ENCODE measurements around the gene PPP2R3C. TPM values are rescaled to one million over a fixed set of nuclear protein-coding genes. Genes with fewer than 3 reads are reported as not detected.

The PPP2R3C gene
- total and polyA plus RNA-seq, 2 experiments from 2014 or later, result 25.7 to 41.2 TPM

- Histone ChIP-seq H3K27ac (no peak overlapping the region), H3F3A (ENCODE audit: insufficient read depth) (no peaks in the 10 kb centered on the region), H3K9me2 (ENCODE audit: insufficient read depth) (no peaks in the 10 kb centered on the region), H3K27me3 (replicated peaks; ENCODE audit: insufficient read depth) (no peaks in the 10 kb centered on the region), H3K4me2 (ENCODE audit: unreplicated experiment) (no peak overlapping the region), H3K4me1 (ENCODE audit: insufficient read depth) (no peaks in the 10 kb centered on the region), H4K20me1 (ENCODE audit: insufficient read depth) (no peaks in the 10 kb centered on the region), H3K79me2 (ENCODE audit: insufficient read depth) (peaks cover 32% of the 10 kb centered on the region), H3K36me3 (ENCODE audit: low read depth) (no peaks in the 10 kb centered on the region), H3K9ac (no peak overlapping the region), H2AFZ (no peak overlapping the region), H3K9me3 (ENCODE audit: low read depth) (no peaks in the 10 kb centered on the region), H3K4me3 (no peak overlapping the region)
- DNase-seq, result no peak
- TF ChIP-seq EZH2 (IDR thresholded peaks at IDR 0.05; ENCODE audit: insufficient read depth, poor library complexity, severe bottlenecking) (no peak), EZH2phosphoT487 (IDR thresholded peaks at IDR 0.05; ENCODE audit: insufficient read depth, low read depth) (no peak)
- WGBS, 2 experiments (ENCODE audit: low coverage in 1 of 2, low lambda C conversion rate in 2 of 2, missing lambda C conversion rate in 2 of 2), result 71 to 75% methylated on average over 5 of the region's 5 CpGs
- in situ Hi-C loops (cut with MboI), result loop anchor here (25.0 kb wide), 1 partner anchor 549 kb away; no protein-coding TSS in a partner anchor
Observed at GRCh38 chr14:35138585-35138984, 16.8 kb upstream of the PPP2R3C start.

GRCh38 chr14:35134329-35135123 is 12.7 kb upstream of the PPP2R3C start:
- Histone ChIP-seq H3F3A (ENCODE audit: insufficient read depth) (no peaks in the 10 kb centered on the region), H2AFZ (no peak overlapping the region), H4K20me1 (ENCODE audit: insufficient read depth) (no peaks in the 10 kb centered on the region), H3K4me2 (ENCODE audit: unreplicated experiment) (no peak overlapping the region), H3K4me3 (no peak overlapping the region), H3K9me3 (ENCODE audit: low read depth) (no peaks in the 10 kb centered on the region), H3K27me3 (replicated peaks; ENCODE audit: insufficient read depth) (no peaks in the 10 kb centered on the region), H3K36me3 (ENCODE audit: low read depth) (no peaks in the 10 kb centered on the region; the same call in none of the 2 replicates), H3K4me1 (ENCODE audit: insufficient read depth) (no peaks in the 10 kb centered on the region), H3K79me2 (ENCODE audit: insufficient read depth) (peaks cover 64% of the 10 kb centered on the region), H3K27ac (no peak overlapping the region), H3K9ac (no peak overlapping the region), H3K9me2 (ENCODE audit: insufficient read depth) (no peaks in the 10 kb centered on the region)
- no peak for DNase-seq
- 97% methylated on average over 4 of the region's 4 CpGs for WGBS, 2 experiments (ENCODE audit: low coverage in 1 of 2, low lambda C conversion rate in 2 of 2, missing lambda C conversion rate in 2 of 2)
- no peak for TF ChIP-seq EZH2phosphoT487 (IDR thresholded peaks at IDR 0.05; ENCODE audit: insufficient read depth, low read depth)
- no peak for TF ChIP-seq EZH2 (IDR thresholded peaks at IDR 0.05; ENCODE audit: insufficient read depth, poor library complexity, severe bottlenecking)
- in situ Hi-C loops (cut with MboI), result loop anchor here (25.0 kb wide), 1 partner anchor 553 kb away; no protein-coding TSS in a partner anchor

GRCh38 chr14:35133542-35134328 is 11.9 kb upstream of the PPP2R3C start:
- no peak overlapping the region for H3K4me3 ChIP-seq
- peaks cover 72% of the 10 kb centered on the region for H3K79me2 ChIP-seq (ENCODE audit: insufficient read depth)
- no peak overlapping the region for H3K27ac ChIP-seq
- TF ChIP-seq EZH2phosphoT487 (IDR thresholded peaks at IDR 0.05; ENCODE audit: insufficient read depth, low read depth) (no peak), EZH2 (IDR thresholded peaks at IDR 0.05; ENCODE audit: insufficient read depth, poor library complexity, severe bottlenecking) (no peak)
- H3K9ac ChIP-seq, result no peak overlapping the region
- H3K9me3 ChIP-seq (ENCODE audit: low read depth), result no peaks in the 10 kb centered on the region
- no peaks in the 10 kb centered on the region for H3K9me2 ChIP-seq (ENCODE audit: insufficient read depth)
- H3K36me3 ChIP-seq (ENCODE audit: low read depth), result no peaks in the 10 kb centered on the region; the same call in none of the 2 replicates
- in situ Hi-C loops (cut with MboI), result loop anchor here (25.0 kb wide), 1 partner anchor 554 kb away; no protein-coding TSS in a partner anchor
- no peak overlapping the region for H3K4me2 ChIP-seq (ENCODE audit: unreplicated experiment)
- DNase-seq, result no peak
- H3F3A ChIP-seq (ENCODE audit: insufficient read depth), result no peaks in the 10 kb centered on the region
- no peaks in the 10 kb centered on the region for H3K27me3 ChIP-seq (replicated peaks; ENCODE audit: insufficient read depth)
- H4K20me1 ChIP-seq (ENCODE audit: insufficient read depth), result no peaks in the 10 kb centered on the region
- no peak overlapping the region for H2AFZ ChIP-seq
- H3K4me1 ChIP-seq (ENCODE audit: insufficient read depth), result no peaks in the 10 kb centered on the region
- WGBS, 2 experiments (ENCODE audit: low coverage in 1 of 2, low lambda C conversion rate in 2 of 2, missing lambda C conversion rate in 2 of 2), result 90 to 91% methylated on average over 6 of the region's 6 CpGs

GRCh38 chr14:35124127-35124526 is 2.3 kb upstream of the PPP2R3C start:
- 100% methylated on average over 1 of the region's 1 CpG for WGBS, 2 experiments (ENCODE audit: low coverage in 1 of 2, low lambda C conversion rate in 2 of 2, missing lambda C conversion rate in 2 of 2)
- H3K4me3 ChIP-seq, result peak overlapping the region; percentile 80
- no peaks in the 10 kb centered on the region for H3K9me3 ChIP-seq (ENCODE audit: low read depth)
- peaks cover 12% of the 10 kb centered on the region; the same call in 1 of the 2 replicates for H3K4me1 ChIP-seq (ENCODE audit: insufficient read depth)
- peaks cover 13% of the 10 kb centered on the region; the same call in 1 of the 2 replicates for H3F3A ChIP-seq (ENCODE audit: insufficient read depth)
- peaks cover 66% of the 10 kb centered on the region for H3K79me2 ChIP-seq (ENCODE audit: insufficient read depth)
- no peaks in the 10 kb centered on the region for H4K20me1 ChIP-seq (ENCODE audit: insufficient read depth)
- H3K4me2 ChIP-seq (ENCODE audit: unreplicated experiment), result peak overlapping the region; percentile 97
- 0 out of 2 replicates have a peak, but pooled peaks cover 7% of the 10 kb centered on the region for H3K36me3 ChIP-seq (ENCODE audit: low read depth)
- no peak overlapping the region for H3K27ac ChIP-seq
- no peak overlapping the region for H2AFZ ChIP-seq
- peak overlapping the region; percentile 92; the same call in 1 of the 2 replicates for H3K9ac ChIP-seq
- TF ChIP-seq EZH2 (IDR thresholded peaks at IDR 0.05; ENCODE audit: insufficient read depth, poor library complexity, severe bottlenecking), result no peak
- no peaks in the 10 kb centered on the region for H3K9me2 ChIP-seq (ENCODE audit: insufficient read depth)
- in situ Hi-C loops (cut with MboI), result no loop called here
- H3K27me3 ChIP-seq (replicated peaks; ENCODE audit: insufficient read depth), result no peaks in the 10 kb centered on the region
- DNase-seq, result no peak
